GM23248 (cell line): Measurements from ENCODE around the gene GEMIN4.
"Not testable (repeated sequence)": the region's sequence is repeated elsewhere in the genome, so short reads cannot be mapped to it uniquely, and the experiment has no call there.

Experiments
- EZH2 ChIP-seq: fragments of 200-600 bp; sonication (generic); IDR thresholded peaks from 2 replicates; pipeline ENCODE4 v1.6.1; 2018; ENCODE audit warnings: antibody characterized with exemption, mild to moderate bottlenecking; ENCODE audit not compliant: insufficient read depth, poor library complexity, severe bottlenecking
- EZH2phosphoT487 ChIP-seq: fragments of 200-600 bp; sonication (generic); IDR thresholded peaks from 2 replicates; pipeline ENCODE4 v1.6.1; 2018; ENCODE audit warnings: antibody characterized with exemption, moderate library complexity, mild to moderate bottlenecking, low read depth; ENCODE audit not compliant: insufficient read depth

DNA sequence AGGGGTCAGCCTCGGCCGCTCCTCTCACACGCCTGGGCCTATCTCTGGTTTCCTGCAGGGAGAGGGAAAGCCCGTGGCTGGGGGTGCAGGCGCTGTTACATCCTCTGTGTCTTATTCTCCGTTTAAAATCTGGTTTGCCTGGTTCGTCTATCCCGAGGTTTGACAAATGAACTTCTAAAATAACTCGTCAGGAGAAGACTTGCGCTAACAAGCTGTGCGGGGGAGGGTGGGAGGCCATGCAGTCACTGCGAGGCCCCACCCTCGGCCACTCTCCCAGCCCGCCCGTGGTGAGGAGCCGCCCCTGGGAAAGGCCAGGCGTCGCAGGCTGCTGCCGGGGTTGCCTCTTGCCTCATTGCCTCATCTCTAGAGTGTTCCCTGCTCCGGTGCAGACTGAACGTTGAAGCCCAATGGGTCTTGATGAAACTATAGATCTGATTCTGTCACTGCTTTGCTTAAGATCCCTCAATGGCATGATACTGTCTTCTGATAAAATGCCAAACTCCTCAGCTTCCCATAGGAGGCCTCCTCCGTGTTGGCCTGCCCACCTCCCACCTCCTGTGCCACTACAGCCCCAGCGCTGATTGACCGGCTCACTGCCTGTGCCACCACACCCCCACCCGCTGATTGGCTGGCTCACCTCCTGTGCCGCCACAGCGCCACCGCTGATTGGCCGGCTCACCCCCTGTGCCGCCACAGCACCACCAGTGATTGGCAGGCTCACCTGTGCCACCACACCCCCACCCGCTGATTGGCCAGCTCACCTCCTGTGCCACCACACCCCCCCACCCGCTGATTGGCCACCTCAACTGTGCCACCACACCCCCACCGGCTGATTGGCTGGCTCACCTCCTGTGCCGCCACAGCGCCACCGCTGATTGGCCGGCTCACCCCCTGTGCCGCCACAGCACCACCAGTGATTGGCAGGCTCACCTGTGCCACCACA is 38.1 kb upstream of the GEMIN4 start:
- TF ChIP-seq EZH2phosphoT487, EZH2: not testable (repeated sequence)
